Caco-2 (cell line): ENCODE data around the gene NHERF2. TPM values are rescaled to one million over a fixed set of nuclear protein-coding genes. Genes with fewer than 3 reads are reported as not detected.

Experiments
- BruUV-seq: library from RNA; stranded (reverse); fragments of 400-500 nt; replicated peaks from 2 replicates; lab custom pipeline; 2021; lab: Mats Ljungman, UMichigan
- CTCF ChIA-PET: fragments of 300-600 bp; sonication (Branson Sonifier 250); formaldehyde crosslinking; loops from one replicate; lab custom pipeline; 2022; ENCODE audit warnings: antibody characterized with exemption; lab: Charles Lee
- POLR2A ChIA-PET: fragments of 300-600 bp; sonication (Branson Sonifier 250); formaldehyde crosslinking; loops from one replicate; lab custom pipeline; 2022; ENCODE audit warnings: antibody characterized with exemption; lab: Charles Lee
- DNase-seq, 2 experiments: peaks; one replicate each; pipeline versions ENCODE4 v3.0.0 to v3.0.0-alpha.2; 2020 to 2022
- H3K27me3 ChIP-seq: replicated peaks from 2 replicates; pipeline ENCODE4 v1.6.0; 2011; ENCODE audit warnings: low read length; ENCODE audit not compliant: control insufficient read depth, insufficient read depth
- H3K36me3 ChIP-seq: 2 replicates; pipeline ENCODE4 v1.5.1; 2011; ENCODE audit warnings: low read length; ENCODE audit not compliant: control insufficient read depth, insufficient read depth
- H3K4me1 ChIP-seq: fragments of 250-450 bp; sonication (Bioruptor Pico); 2 replicates; pipeline ENCODE4 v1.5.1; 2020; ENCODE audit warnings: mild to moderate bottlenecking
- H3K4me3 ChIP-seq: 2 replicates; pipeline ENCODE4 v1.5.1; 2011; ENCODE audit warnings: low read depth, mild to moderate bottlenecking, control low read depth, low read length
- H3K9me3 ChIP-seq: fragments of 250-450 bp; sonication (Bioruptor Pico); 2 replicates; pipeline ENCODE4 v1.5.1; 2020; ENCODE audit warnings: mild to moderate bottlenecking, moderate library complexity
- H3K27ac Mint-ChIP-seq: one replicate; pipeline ENCODE4 v1.8.0; 2022; ENCODE audit warnings: mixed read lengths; ENCODE audit not compliant: unreplicated experiment
- H3K27me3 Mint-ChIP-seq: one replicate; pipeline ENCODE4 v1.8.0; 2022; ENCODE audit warnings: mixed read lengths; ENCODE audit not compliant: insufficient read depth, unreplicated experiment
- H3K36me3 Mint-ChIP-seq: one replicate; pipeline ENCODE4 v1.8.0; 2022; ENCODE audit warnings: mild to moderate bottlenecking, mixed read lengths; ENCODE audit not compliant: insufficient read depth, unreplicated experiment
- H3K4me1 Mint-ChIP-seq: one replicate; pipeline ENCODE4 v1.8.0; 2022; ENCODE audit warnings: low read depth, mixed read lengths; ENCODE audit not compliant: unreplicated experiment
- H3K4me3 Mint-ChIP-seq: one replicate; pipeline ENCODE4 v1.8.0; 2022; ENCODE audit warnings: mild to moderate bottlenecking, moderate library complexity, mixed read lengths; ENCODE audit not compliant: unreplicated experiment
- H3K9me3 Mint-ChIP-seq: one replicate; pipeline ENCODE4 v1.8.0; 2022; ENCODE audit warnings: mixed read lengths; ENCODE audit not compliant: unreplicated experiment
- CTCF ChIP-seq, 2 experiments: fragments of 200-600 bp in 1 of 2; IDR thresholded peaks; 1 replicate in 1 of 2; 2 replicates in 1 of 2; pipeline versions ENCODE4 v1.5.1 to v1.8.0; 2011 to 2022; ENCODE audit warnings: antibody characterized with exemption in 1 of 2, control low read depth in 1 of 2, inconsistent platforms in 1 of 2, low read depth in 1 of 2, low read length in 1 of 2, mild to moderate bottlenecking in 1 of 2, moderate library complexity in 1 of 2; ENCODE audit not compliant: insufficient read depth in 1 of 2, severe bottlenecking in 1 of 2, unreplicated experiment in 1 of 2
- intact Hi-C: fragments of 100-400 bp; cut with micrococcal nuclease; formaldehyde crosslinking; loops from one replicate; pipeline ENCODE4 v1.10.0; 2022; ENCODE audit not compliant: unreplicated experiment
- total RNA-seq: library from RNA; stranded (reverse); gene quantifications from 2 replicates; pipeline ENCODE4 v1.2.3, GENCODE V29; 2022

Gene NHERF2
- total RNA-seq, 1 experiment from 2014 or later = 26.6 TPM

DNA sequence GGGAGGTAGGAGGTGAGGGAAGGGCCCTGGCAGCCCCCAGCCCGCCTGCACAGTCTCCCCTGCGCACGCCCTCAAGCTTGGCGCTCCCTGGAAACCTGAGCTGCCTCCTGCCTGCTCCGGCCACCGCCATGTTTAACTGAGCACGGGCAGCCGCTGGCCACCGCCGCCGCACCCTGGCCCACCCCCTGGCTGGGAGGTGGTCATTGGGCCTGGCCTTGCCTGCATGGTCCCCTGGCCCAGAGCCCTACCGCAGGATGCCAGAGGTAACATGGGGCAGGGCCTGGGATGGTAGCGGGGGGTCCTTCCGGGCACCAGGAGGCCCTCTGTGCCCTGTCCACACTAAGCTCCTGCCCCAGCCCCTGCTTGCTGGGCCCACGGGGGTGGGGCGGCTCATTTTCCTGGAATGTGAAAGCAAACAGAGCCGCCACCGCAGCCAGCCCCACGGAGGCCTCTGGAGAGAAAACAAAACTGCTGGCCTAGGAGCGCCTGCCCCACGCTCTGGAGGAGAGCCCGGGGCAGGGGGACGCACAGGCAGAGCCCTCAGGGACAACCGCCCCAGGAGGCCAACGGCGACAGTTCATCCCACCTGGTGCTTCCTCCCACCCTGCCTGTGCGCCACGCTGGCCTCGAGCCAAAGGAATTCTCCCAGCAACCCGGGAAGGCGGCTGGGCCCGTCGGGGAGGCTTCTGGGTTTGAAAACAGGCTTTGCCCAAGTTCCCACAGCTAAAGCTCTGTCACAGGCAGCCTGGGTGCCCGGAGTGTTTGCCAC lies 8.9 kb downstream of the NHERF2 start:
- peak overlapping the region; percentile 50 for H3K27ac Mint-ChIP-seq
- no peaks in the 10 kb centered on the region for H3K9me3 Mint-ChIP-seq
- intact Hi-C loops = no loop called here
- peaks cover 7% of the 10 kb centered on the region for H3K4me1 Mint-ChIP-seq
- TF ChIP-seq CTCF (IDR thresholded peaks at IDR 0.05; ENCODE audit: insufficient read depth in 1 of 2, low read depth in 1 of 2, low read length in 1 of 2, severe bottlenecking in 1 of 2, unreplicated experiment in 1 of 2) = no peak
- no peak overlapping the region for H3K4me3 Mint-ChIP-seq
- no peaks in the 10 kb centered on the region for H3K27me3 ChIP-seq
- no peaks in the 10 kb centered on the region for H3K9me3 ChIP-seq
- no peak overlapping the region for H3K4me3 ChIP-seq
- H3K4me1 ChIP-seq = peaks cover 29% of the 10 kb centered on the region
- no peaks in the 10 kb centered on the region for H3K27me3 Mint-ChIP-seq
- CTCF ChIA-PET = interaction anchor here (0.5 to 0.7 kb wide), 2 partner anchors 20 to 23 kb away, joined by 3 read pairs; no protein-coding TSS in a partner anchor
- DNase-seq = peak; percentile 62 to 69
- peaks cover 16% of the 10 kb centered on the region for H3K36me3 Mint-ChIP-seq
- POLR2A ChIA-PET = interaction anchor here (0.6 kb wide), 1 partner anchor 453 kb away, joined by 4 read pairs; no protein-coding TSS in a partner anchor
- H3K36me3 ChIP-seq = no peaks in the 10 kb centered on the region; the same call in 1 of the 2 replicates
- no TSS peak for BruUV-seq

DNA sequence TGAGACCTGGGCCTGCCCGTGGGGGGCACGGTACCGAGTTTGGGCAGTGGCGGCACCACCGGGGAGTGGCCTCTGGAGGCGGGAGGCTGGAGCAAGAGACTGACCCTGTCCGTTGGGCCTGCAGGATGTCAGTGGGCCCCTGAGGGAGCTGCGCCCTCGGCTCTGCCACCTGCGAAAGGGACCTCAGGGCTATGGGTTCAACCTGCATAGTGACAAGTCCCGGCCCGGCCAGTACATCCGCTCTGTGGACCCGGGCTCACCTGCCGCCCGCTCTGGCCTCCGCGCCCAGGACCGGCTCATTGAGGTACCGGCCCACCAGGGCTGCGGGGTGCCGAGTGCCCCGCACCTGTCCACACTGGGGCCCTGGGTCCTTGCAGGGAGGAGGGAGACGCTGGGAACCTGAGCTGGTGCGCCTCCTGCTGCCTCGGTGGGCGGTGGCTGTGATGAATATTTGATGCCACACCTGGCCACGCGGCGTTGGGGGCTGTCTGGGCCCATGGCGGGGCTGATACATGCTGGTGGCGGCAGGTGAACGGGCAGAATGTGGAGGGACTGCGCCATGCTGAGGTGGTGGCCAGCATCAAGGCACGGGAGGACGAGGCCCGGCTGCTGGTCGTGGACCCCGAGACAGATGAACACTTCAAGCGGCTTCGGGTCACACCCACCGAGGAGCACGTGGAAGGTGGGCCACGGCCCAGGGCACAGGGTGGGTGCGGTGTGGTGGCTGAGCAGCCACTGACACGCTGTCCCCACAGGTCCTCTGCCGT lies 9.7 kb downstream of the NHERF2 start:
- CTCF ChIA-PET = no interaction called here
- H3K4me1 ChIP-seq = peaks cover 29% of the 10 kb centered on the region

More for the DNA sequence above, 9.7 kb downstream of the NHERF2 start:
- POLR2A ChIA-PET = interaction anchor here (0.6 kb wide), 1 partner anchor 454 kb away, joined by 4 read pairs; no protein-coding TSS in a partner anchor
- Mint-ChIP-seq H3K4me3 (no peak overlapping the region), H3K36me3 (peaks cover 16% of the 10 kb centered on the region), H3K9me3 (no peaks in the 10 kb centered on the region), H3K4me1 (peaks cover 7% of the 10 kb centered on the region), H3K27ac (no peak overlapping the region), H3K27me3 (no peaks in the 10 kb centered on the region)
- intact Hi-C loops = no loop called here
- H3K27me3 ChIP-seq = no peaks in the 10 kb centered on the region
- no peaks in the 10 kb centered on the region; the same call in 1 of the 2 replicates for H3K36me3 ChIP-seq
- BruUV-seq = no TSS peak
- no peak for TF ChIP-seq CTCF (IDR thresholded peaks at IDR 0.05; ENCODE audit: insufficient read depth in 1 of 2, low read depth in 1 of 2, low read length in 1 of 2, severe bottlenecking in 1 of 2, unreplicated experiment in 1 of 2)
- no peaks in the 10 kb centered on the region for H3K9me3 ChIP-seq
- no peak overlapping the region for H3K4me3 ChIP-seq
- no peak for DNase-seq
